ENCODE measurements around the gene MFSD6L.

GRCh38 chr17:8826808-8827435, 27.8 kb upstream of the MFSD6L start:
- TF ChIP-seq CTCF (IDR thresholded peaks at IDR 0.05; ENCODE audit: low read length) (no peak), EZH2 (IDR thresholded peaks at IDR 0.05; ENCODE audit: borderline replicate concordance, low read length) (no peak)
